ENCODE measurements around the gene USP48.

GRCh38 chr1:21652101-21652936 lies 130.6 kb downstream of the USP48 start:
- TF ChIP-seq CTCF (IDR thresholded peaks at IDR 0.05) (no peak), EP300 (IDR thresholded peaks at IDR 0.05) (no peak)
